ENCODE results near the gene NFIA.

DNA sequence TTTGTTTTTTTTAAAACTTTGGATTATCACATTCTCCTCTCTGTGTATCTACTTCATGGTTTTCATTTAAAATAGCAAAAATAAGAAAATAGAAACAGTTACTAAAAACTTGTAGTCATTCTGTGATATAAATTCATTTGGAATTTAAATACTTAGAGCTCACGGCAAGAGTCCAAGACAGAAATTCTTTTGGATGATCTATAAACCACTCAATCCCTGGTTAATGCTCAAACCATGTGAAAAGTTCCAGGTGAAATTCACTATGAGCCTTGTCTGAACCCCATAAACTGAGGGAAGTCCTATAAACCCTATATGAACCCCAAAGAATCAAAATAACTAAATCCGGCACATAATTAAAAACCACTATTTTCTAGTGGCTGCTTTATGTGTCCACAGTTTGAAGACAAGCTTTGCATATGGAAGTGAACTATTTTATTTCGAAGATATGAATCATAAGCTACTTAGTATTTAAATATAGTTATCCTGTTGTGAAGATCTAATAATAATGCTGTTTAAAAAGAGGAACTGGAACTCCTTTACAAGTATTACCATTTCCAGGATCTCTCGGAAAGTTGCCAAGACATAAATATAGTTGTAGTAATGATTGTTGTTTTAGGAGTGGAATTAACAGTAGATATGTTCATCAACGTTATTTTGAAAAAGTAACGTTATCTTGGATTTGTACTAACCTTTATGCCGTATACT lies 163.5 kb downstream of the NFIA start:
- TF ChIP-seq, protein P1, sequence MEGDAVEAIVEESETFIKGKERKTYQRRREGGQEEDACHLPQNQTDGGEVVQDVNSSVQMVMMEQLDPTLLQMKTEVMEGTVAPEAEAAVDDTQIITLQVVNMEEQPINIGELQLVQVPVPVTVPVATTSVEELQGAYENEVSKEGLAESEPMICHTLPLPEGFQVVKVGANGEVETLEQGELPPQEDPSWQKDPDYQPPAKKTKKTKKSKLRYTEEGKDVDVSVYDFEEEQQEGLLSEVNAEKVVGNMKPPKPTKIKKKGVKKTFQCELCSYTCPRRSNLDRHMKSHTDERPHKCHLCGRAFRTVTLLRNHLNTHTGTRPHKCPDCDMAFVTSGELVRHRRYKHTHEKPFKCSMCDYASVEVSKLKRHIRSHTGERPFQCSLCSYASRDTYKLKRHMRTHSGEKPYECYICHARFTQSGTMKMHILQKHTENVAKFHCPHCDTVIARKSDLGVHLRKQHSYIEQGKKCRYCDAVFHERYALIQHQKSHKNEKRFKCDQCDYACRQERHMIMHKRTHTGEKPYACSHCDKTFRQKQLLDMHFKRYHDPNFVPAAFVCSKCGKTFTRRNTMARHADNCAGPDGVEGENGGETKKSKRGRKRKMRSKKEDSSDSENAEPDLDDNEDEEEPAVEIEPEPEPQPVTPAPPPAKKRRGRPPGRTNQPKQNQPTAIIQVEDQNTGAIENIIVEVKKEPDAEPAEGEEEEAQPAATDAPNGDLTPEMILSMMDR (conservative IDR thresholded peaks at IDR 0.05; ENCODE audit: low read length), result no peak
- no peak for TF ChIP-seq EZH2phosphoT487 (IDR thresholded peaks at IDR 0.05; ENCODE audit: borderline replicate concordance)

Measured in Loucy (cell line).